H9 (cell line): ENCODE measurements around the gene THRB. TPM values are rescaled to one million over a fixed set of nuclear protein-coding genes. Genes with fewer than 3 reads are reported as not detected.

Source experiments
- DNase-seq: peaks from one replicate; pipeline ENCODE4 v3.0.0-alpha.2; 2017
- H2AFZ ChIP-seq: one replicate; pipeline ENCODE4 v1.6.1; 2013; ENCODE audit warnings: mild to moderate bottlenecking, low read length, control low read depth, moderate library complexity
- H2AK5ac ChIP-seq: 2 replicates; pipeline ENCODE4 v1.6.1; 2013; ENCODE audit warnings: low read length, control low read depth, mixed read lengths; ENCODE audit not compliant: insufficient read length
- H2BK120ac ChIP-seq: one replicate; pipeline ENCODE4 v1.6.1; 2013; ENCODE audit warnings: low read depth, mild to moderate bottlenecking, low read length, control low read depth, inconsistent platforms; ENCODE audit not compliant: poor library complexity, severe bottlenecking
- H2BK12ac ChIP-seq: 2 replicates; pipeline ENCODE4 v1.6.1; 2013; ENCODE audit warnings: low read length, control low read depth, mixed read lengths, low read depth; ENCODE audit not compliant: insufficient read length
- H2BK15ac ChIP-seq: 2 replicates; pipeline ENCODE4 v1.6.1; 2013; ENCODE audit warnings: low read depth, low read length, control low read depth
- H2BK20ac ChIP-seq: one replicate; pipeline ENCODE4 v1.6.1; 2013; ENCODE audit warnings: low read depth, mild to moderate bottlenecking, low read length, control low read depth, inconsistent platforms; ENCODE audit not compliant: poor library complexity, severe bottlenecking
- H2BK5ac ChIP-seq: 2 replicates; pipeline ENCODE4 v1.6.1; 2013; ENCODE audit warnings: low read length, control low read depth, mixed read lengths; ENCODE audit not compliant: insufficient read length
- H3K14ac ChIP-seq: 2 replicates; pipeline ENCODE4 v1.6.1; 2013; ENCODE audit warnings: low read length, control low read depth; ENCODE audit not compliant: insufficient read depth
- H3K18ac ChIP-seq: 2 replicates; pipeline ENCODE4 v1.6.1; 2013; ENCODE audit warnings: low read depth, mild to moderate bottlenecking, mixed read lengths, low read length, control low read depth; ENCODE audit not compliant: insufficient read length
- H3K23ac ChIP-seq: 2 replicates; pipeline ENCODE4 v1.6.1; 2013; ENCODE audit warnings: low read length, control low read depth, mixed read lengths, low read depth; ENCODE audit not compliant: insufficient read length
- H3K23me2 ChIP-seq: 2 replicates; pipeline ENCODE4 v1.6.1; 2013; ENCODE audit warnings: low read depth, mild to moderate bottlenecking, mixed read lengths, low read length, control low read depth; ENCODE audit not compliant: insufficient read length, poor library complexity, severe bottlenecking
- H3K27ac ChIP-seq: 2 replicates; pipeline ENCODE4 v1.5.1; 2013; ENCODE audit warnings: low read length, control low read depth, mixed read lengths, low read depth; ENCODE audit not compliant: insufficient read length
- H3K27me3 ChIP-seq: 2 replicates; pipeline ENCODE4 v1.6.1; 2013; ENCODE audit warnings: low read length, control low read depth, inconsistent platforms; ENCODE audit not compliant: insufficient read depth
- H3K4ac ChIP-seq: 2 replicates; pipeline ENCODE4 v1.6.1; 2013; ENCODE audit warnings: low read depth, mild to moderate bottlenecking, control low read depth, inconsistent platforms, low read length, moderate library complexity
- H3K4me1 ChIP-seq: 2 replicates; pipeline ENCODE4 v1.6.1; 2013; ENCODE audit warnings: low read length, control low read depth, inconsistent platforms; ENCODE audit not compliant: insufficient read depth
- H3K4me2 ChIP-seq: 2 replicates; pipeline ENCODE4 v1.6.1; 2013; ENCODE audit warnings: low read length, control low read depth, mixed read lengths; ENCODE audit not compliant: insufficient read length, insufficient read depth
- H3K56ac ChIP-seq: 2 replicates; pipeline ENCODE4 v1.6.1; 2013; ENCODE audit warnings: low read depth, mild to moderate bottlenecking, mixed read lengths, low read length, control low read depth; ENCODE audit not compliant: insufficient read length
- H3K79me1 ChIP-seq: 2 replicates; pipeline ENCODE4 v1.6.1; 2013; ENCODE audit warnings: low read depth, mild to moderate bottlenecking, moderate library complexity, low read length, control low read depth, inconsistent platforms; ENCODE audit not compliant: insufficient read depth, poor library complexity, severe bottlenecking
- H3K79me2 ChIP-seq: 2 replicates; pipeline ENCODE4 v1.6.1; 2013; ENCODE audit warnings: low read length, control low read depth, inconsistent platforms; ENCODE audit not compliant: insufficient read depth
- H3K9ac ChIP-seq: 2 replicates; pipeline ENCODE4 v1.6.1; 2013; ENCODE audit warnings: low read length, control low read depth, mixed read lengths; ENCODE audit not compliant: insufficient read length; ENCODE audit errors: extremely low read depth
- H3K9me3 ChIP-seq: one replicate; pipeline ENCODE4 v1.6.1; 2013; ENCODE audit warnings: low read depth, low read length, inconsistent platforms; ENCODE audit not compliant: control insufficient read depth
- H3T11ph ChIP-seq: one replicate; pipeline ENCODE4 v1.6.1; 2013; ENCODE audit warnings: mild to moderate bottlenecking, low read length, control low read depth, inconsistent platforms
- H4K20me1 ChIP-seq: one replicate; pipeline ENCODE4 v1.6.1; 2013; ENCODE audit not compliant: control insufficient read depth, insufficient read length, insufficient read depth
- H4K5ac ChIP-seq: 2 replicates; pipeline ENCODE4 v1.6.1; 2013; ENCODE audit warnings: low read depth, mild to moderate bottlenecking, mixed read lengths, low read length, control low read depth; ENCODE audit not compliant: insufficient read length
- H4K8ac ChIP-seq: replicated peaks from 2 replicates; pipeline ENCODE4 v1.6.1; 2013; ENCODE audit warnings: low read length, control low read depth, mixed read lengths, low read depth; ENCODE audit not compliant: insufficient read length
- H4K91ac ChIP-seq: 2 replicates; pipeline ENCODE4 v1.6.1; 2013; ENCODE audit warnings: low read depth, mild to moderate bottlenecking, moderate library complexity, mixed read lengths, low read length, control low read depth; ENCODE audit not compliant: insufficient read length
- H3K27ac Mint-ChIP-seq, 3 experiments: 2 replicates in 2 of 3; 3 replicates in 1 of 3; pipeline ENCODE4 v1.8.0; 2020 to 2021; ENCODE audit warnings: mixed read lengths in 3 of 3, mild to moderate bottlenecking in 1 of 3, moderate library complexity in 1 of 3
- H3K27me3 Mint-ChIP-seq: 2 replicates; pipeline ENCODE4 v1.8.0; 2021; ENCODE audit warnings: low read depth, mild to moderate bottlenecking, moderate library complexity, mixed read lengths
- H3K36me3 Mint-ChIP-seq, 3 experiments: 2 replicates in 2 of 3; 3 replicates in 1 of 3; pipeline ENCODE4 v1.8.0; 2020 to 2021; ENCODE audit warnings: low read depth in 3 of 3, mixed read lengths in 3 of 3; ENCODE audit not compliant: insufficient read depth in 1 of 3
- H3K4me1 Mint-ChIP-seq, 2 experiments: 2 replicates each; pipeline ENCODE4 v1.8.0; 2020; ENCODE audit warnings: mixed read lengths in 2 of 2
- H3K4me3 Mint-ChIP-seq, 2 experiments: 2 replicates in 1 of 2; 3 replicates in 1 of 2; pipeline ENCODE4 v1.8.0; 2020 to 2021; ENCODE audit warnings: mild to moderate bottlenecking in 2 of 2, mixed read lengths in 2 of 2, moderate library complexity in 1 of 2
- H3K9me3 Mint-ChIP-seq, 2 experiments: 2 replicates in 1 of 2; 3 replicates in 1 of 2; pipeline ENCODE4 v1.8.0; 2020; ENCODE audit warnings: mild to moderate bottlenecking in 2 of 2, mixed read lengths in 2 of 2, moderate library complexity in 1 of 2
- WGBS: extraction: QIAGEN DNeasy Blood & Tissue Kit; methylation state at CpG from one replicate; pipeline ENCODE4 v1.1.7; 2013; ENCODE audit warnings: missing lambda C conversion rate, low lambda C conversion rate, mixed read lengths; ENCODE audit not compliant: insufficient read length; ENCODE audit errors: extremely low coverage; 5-methylcytosine and 5-hydroxymethylcytosine counted together
- total RNA-seq: library from RNA; stranded (reverse); gene quantifications from 2 replicates; pipeline ENCODE4 v1.2.1, GENCODE V29; 2021
- TF ChIP-seq, protein P1 (sequence below): fragments of 200-600 bp; sonication (generic); conservative IDR thresholded peaks from 3 replicates; pipeline ENCODE4 v1.8.0; 2021; ENCODE audit warnings: antibody characterized with exemption, mild to moderate bottlenecking

THRB gene
- total RNA-seq, 1 experiment from 2014 or later = 8.6 TPM

DNA sequence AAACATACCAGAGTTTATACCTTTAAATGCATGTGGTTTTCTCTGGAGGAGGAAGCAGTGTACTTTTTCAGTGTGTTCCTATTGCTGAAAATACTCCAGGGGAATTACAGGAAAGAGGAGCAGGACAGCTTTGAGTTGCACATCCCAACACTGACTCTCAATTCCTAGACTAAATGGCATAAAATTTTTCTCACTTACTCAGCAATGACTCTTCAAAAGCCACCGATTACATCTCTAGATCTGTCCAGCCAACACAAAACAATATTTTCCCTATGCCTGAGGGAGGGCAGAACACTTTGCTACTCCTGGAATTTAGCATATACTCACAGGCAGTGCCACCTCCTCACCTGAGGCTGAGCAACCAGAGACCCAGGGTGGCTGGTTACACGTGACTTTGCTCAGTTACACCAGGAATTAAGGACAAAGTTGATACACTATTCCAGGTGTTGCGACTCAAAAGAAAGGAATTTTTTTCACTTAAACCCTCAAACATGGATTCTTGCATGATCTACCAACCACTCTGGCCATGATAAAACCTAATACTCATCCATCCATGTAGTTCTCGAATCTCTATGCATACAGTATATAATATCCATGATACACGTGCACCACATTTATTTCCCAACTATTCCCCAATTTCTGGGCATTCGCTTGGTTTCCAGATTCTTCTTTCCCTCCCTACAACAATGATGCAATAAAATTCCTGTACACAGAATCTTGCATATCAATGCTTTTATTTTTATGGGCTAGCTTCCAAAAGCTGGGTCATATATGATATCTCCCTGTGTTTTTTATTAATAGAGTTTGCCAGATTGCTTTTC lies 194.6 kb downstream of the THRB start:
- Histone ChIP-seq H4K5ac (no peak overlapping the region), H3K23me2 (no peaks in the 10 kb centered on the region), H2BK15ac (no peak overlapping the region), H3K18ac (no peak overlapping the region), H2BK5ac (no peak overlapping the region), H3K9ac (no peak overlapping the region), H4K8ac (no peak overlapping the region), H2BK12ac (no peak overlapping the region), H2BK120ac (no peak overlapping the region), H3K27ac (no peak overlapping the region), H3K14ac (no peak overlapping the region), H3K56ac (no peak overlapping the region), H4K91ac (no peak overlapping the region), H2AK5ac (no peak overlapping the region), H3K4me2 (no peak overlapping the region), H3K79me1 (no peaks in the 10 kb centered on the region), H2AFZ (no peak overlapping the region), H3T11ph (no peak overlapping the region), H3K4ac (no peak overlapping the region), H2BK20ac (no peak overlapping the region), H3K9me3 (no peaks in the 10 kb centered on the region), H3K27me3 (no peaks in the 10 kb centered on the region), H3K4me1 (no peaks in the 10 kb centered on the region; the same call in 1 of the 2 replicates), H3K79me2 (no peaks in the 10 kb centered on the region), H3K23ac (no peak overlapping the region), H4K20me1 (no peaks in the 10 kb centered on the region)
- DNase-seq = no peak
- Mint-ChIP-seq H3K9me3 (no peaks in the 10 kb centered on the region), H3K36me3 (no peaks in the 10 kb centered on the region), H3K4me3 (no peak overlapping the region), H3K27ac (no peak overlapping the region), H3K4me1 (peaks cover 7 to 8% of the 10 kb centered on the region in 2 experiments), H3K27me3 (no peaks in the 10 kb centered on the region)
- no CpG with 5 or more reads among the region's 6 CpGs for WGBS
- TF ChIP-seq, protein P1, sequence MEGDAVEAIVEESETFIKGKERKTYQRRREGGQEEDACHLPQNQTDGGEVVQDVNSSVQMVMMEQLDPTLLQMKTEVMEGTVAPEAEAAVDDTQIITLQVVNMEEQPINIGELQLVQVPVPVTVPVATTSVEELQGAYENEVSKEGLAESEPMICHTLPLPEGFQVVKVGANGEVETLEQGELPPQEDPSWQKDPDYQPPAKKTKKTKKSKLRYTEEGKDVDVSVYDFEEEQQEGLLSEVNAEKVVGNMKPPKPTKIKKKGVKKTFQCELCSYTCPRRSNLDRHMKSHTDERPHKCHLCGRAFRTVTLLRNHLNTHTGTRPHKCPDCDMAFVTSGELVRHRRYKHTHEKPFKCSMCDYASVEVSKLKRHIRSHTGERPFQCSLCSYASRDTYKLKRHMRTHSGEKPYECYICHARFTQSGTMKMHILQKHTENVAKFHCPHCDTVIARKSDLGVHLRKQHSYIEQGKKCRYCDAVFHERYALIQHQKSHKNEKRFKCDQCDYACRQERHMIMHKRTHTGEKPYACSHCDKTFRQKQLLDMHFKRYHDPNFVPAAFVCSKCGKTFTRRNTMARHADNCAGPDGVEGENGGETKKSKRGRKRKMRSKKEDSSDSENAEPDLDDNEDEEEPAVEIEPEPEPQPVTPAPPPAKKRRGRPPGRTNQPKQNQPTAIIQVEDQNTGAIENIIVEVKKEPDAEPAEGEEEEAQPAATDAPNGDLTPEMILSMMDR = no peak
